HG03045 (cell line): ENCODE measurements around the gene TBC1D25.
"Not testable (repeated sequence)": the region's sequence is repeated elsewhere in the genome, so short reads cannot be mapped to it uniquely, and the experiment has no call there.

Source experiments
- ATAC-seq: cut with Tn5 transposase; IDR thresholded peaks from one replicate; pipeline ENCODE4 v1.9.1; 2021; ENCODE audit warnings: mild to moderate bottlenecking, moderate library complexity; ENCODE audit not compliant: unreplicated experiment

The TBC1D25 gene

GRCh38 chrX:48515842-48516241 is 23.7 kb upstream of the TBC1D25 start:
- ATAC-seq: no peak

GRCh38 chrX:48516285-48516684 is 23.2 kb upstream of the TBC1D25 start:
- no peak for ATAC-seq

GRCh38 chrX:48516987-48517386 is 22.5 kb upstream of the TBC1D25 start:
- ATAC-seq: no peak

- ATAC-seq: not testable (repeated sequence)
These were observed 20.0 kb upstream of the TBC1D25 start for GRCh38 chrX:48519481-48519880.

GRCh38 chrX:48520455-48520854 is 19.1 kb upstream of the TBC1D25 start:
- ATAC-seq: no peak

- no peak for ATAC-seq
These were observed 18.6 kb upstream of the TBC1D25 start for GRCh38 chrX:48520976-48521352.

- peak; percentile 96 for ATAC-seq
These were observed 17.9 kb upstream of the TBC1D25 start, which contains the start of gene EBP for GRCh38 chrX:48521353-48522243. TSS of gene EBP (plus strand) at chrX:48521808. CDS start at chrX:48523772, 1,964 bp downstream.

GRCh38 chrX:48522291-48522690 is 17.2 kb upstream of the TBC1D25 start:
- no peak for ATAC-seq

GRCh38 chrX:48523682-48524081 is 15.8 kb upstream of the TBC1D25 start:
- no peak for ATAC-seq

GRCh38 chrX:48525853-48526252 is 13.7 kb upstream of the TBC1D25 start:
- not testable (repeated sequence) for ATAC-seq

GRCh38 chrX:48530736-48531135 is 8.8 kb upstream of the TBC1D25 start:
- no peak for ATAC-seq

GRCh38 chrX:48531358-48531959 is 8.1 kb upstream of the TBC1D25 start:
- ATAC-seq: no peak

GRCh38 chrX:48532161-48532560 is 7.4 kb upstream of the TBC1D25 start:
- no peak for ATAC-seq

- ATAC-seq: no peak
These were observed 6.3 kb upstream of the TBC1D25 start for GRCh38 chrX:48533165-48533564.

GRCh38 chrX:48538641-48539344 is 721 bp upstream of the TBC1D25 start:
- no peak for ATAC-seq

GRCh38 chrX:48540028-48540375 is 488 bp downstream of the TBC1D25 start:
- peak; percentile 39 for ATAC-seq

- ATAC-seq: no peak
These were observed 966 bp downstream of the TBC1D25 start for GRCh38 chrX:48540480-48540879.

- no peak for ATAC-seq
These were observed 1.8 kb downstream of the TBC1D25 start for GRCh38 chrX:48541140-48541814.

GRCh38 chrX:48548871-48549270 is 9.4 kb downstream of the TBC1D25 start:
- ATAC-seq: no peak

- ATAC-seq: not testable (repeated sequence)
These were observed 16.3 kb downstream of the TBC1D25 start for GRCh38 chrX:48555731-48556325.

- no peak for ATAC-seq
These were observed 18.8 kb downstream of the TBC1D25 start for GRCh38 chrX:48558271-48558670.
